Stimulated activated CD8-positive, alpha-beta memory T cell treated with anti-CD3 and anti-CD28 coated beads, Interleukin-12 subunit alpha, Interleukin-12 subunit beta, amount 100 ng/mL, for 1 hour (primary cell): ENCODE results near the gene SF3B2.

Source experiments
- DNase-seq: peaks from one replicate; pipeline ENCODE4 v3.0.0-alpha.2; 2020; ENCODE audit warnings: low read depth

Gene SF3B2

DNA sequence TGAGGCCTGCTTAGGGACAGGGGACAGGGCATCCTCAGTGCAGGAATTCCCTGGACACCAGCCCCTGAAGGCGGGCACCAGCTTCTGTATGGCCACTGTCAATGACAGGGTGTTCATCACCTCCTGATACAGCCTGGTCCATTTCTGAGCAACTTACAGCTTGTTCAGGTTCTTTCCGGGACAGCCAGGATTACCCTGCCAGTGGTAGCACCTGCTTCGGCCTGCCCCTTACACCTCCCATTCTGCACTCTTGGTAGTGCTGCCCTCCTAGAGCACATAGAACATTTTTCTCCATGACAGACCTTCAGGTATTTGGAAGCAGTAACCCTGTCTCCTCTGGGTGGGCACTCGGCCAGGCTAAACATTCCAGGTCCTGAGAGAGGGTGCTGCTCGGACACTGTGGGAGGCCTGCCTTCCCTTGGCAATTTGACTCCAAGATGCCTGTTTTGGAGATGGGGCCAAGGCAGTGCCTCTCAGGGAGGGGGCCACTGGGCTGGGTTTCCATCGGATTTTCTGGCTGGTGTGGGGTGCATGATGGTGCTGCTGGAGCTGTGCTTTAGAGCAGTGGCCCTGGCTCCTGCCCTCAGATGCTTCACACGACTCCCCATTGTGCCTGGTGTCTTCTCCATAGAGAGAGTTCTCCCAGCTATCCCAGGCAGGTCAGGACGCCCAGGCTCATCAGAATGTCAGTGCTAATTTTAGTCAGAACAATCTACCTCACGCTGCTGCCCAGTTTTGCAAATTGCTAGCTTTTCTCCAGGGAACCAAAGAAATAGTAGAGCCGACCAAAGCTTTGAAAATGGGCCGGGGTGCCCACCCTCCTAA, 4.4 kb upstream of the SF3B2 start:
- DNase-seq = no peak

- DNase-seq = no peak
These were observed 3.4 kb upstream of the SF3B2 start, which contains the start of gene GAL3ST3 for GRCh38 chr11:66048547-66049323. TSS of gene GAL3ST3 (minus strand) at chr11:66049161. CDS start at chr11:66045415, 3,746 bp downstream.

DNA sequence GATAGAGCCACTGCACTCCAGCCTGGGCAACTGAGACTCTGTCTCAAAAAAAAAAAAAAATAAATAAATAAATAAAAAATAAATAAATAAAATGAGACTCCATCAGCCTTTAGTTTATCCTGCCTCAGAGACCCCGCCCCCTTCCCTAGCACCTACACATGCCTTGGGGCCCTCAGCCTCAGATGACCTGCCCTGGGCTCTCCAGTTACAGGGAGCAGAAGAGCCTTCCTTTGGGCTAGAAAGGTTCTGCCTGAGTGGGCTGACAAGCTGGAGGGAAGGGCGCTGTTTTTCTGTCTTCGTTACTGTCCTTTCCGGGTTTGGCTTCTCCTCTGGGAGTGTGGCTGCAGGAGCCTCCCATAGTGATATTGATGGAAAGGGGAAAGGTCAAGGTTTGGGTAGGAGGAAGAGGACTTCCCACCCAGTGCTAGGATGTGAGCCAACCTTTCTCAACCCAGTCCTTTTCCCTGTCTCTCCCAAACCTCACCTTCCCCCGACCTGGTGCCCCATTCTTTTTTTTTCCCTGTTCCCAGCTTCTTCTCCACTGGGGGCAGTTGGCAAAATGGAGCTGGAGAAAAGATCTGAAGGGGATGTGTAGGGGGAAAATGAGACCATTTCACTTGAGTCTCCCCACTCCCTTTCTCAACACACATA, 1.5 kb upstream of the SF3B2 start:
- DNase-seq = no peak

- DNase-seq = no peak
These were observed 796 bp upstream of the SF3B2 start for GRCh38 chr11:66051371-66051765.

DNA sequence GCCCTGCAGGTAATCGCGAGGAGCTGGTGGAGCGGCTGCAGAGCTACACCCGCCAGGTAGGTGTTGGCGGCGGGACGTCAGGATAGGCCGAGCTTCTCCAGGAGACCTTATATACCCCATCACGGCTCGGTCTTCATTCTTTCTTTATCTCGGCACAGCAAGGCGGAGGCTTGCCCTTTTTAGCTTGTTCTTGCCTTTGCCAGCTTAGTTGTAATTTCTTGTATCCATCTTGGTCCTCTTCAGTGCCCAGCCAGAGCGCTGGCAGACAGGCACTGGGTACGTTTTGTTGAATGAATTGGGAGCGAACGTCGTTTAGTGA, 459 bp downstream of the SF3B2 start:
- DNase-seq = no peak

DNA sequence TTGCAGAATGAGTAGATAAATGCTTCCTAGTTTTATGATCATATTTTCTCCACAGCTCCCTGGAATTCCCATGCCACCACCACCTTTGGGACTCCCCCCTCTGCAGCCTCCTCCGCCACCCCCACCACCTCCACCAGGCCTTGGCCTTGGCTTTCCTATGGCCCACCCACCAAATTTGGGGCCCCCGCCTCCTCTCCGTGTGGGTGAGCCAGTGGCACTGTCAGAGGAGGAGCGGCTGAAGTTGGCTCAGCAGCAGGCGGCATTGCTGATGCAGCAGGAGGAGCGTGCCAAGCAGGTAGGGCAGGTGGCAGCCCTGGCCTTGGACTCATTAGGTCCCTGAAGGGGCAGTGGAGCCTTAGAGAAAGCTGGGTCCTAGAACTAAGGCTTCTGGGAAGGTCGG, 2.9 kb downstream of the SF3B2 start:
- no peak for DNase-seq

DNA sequence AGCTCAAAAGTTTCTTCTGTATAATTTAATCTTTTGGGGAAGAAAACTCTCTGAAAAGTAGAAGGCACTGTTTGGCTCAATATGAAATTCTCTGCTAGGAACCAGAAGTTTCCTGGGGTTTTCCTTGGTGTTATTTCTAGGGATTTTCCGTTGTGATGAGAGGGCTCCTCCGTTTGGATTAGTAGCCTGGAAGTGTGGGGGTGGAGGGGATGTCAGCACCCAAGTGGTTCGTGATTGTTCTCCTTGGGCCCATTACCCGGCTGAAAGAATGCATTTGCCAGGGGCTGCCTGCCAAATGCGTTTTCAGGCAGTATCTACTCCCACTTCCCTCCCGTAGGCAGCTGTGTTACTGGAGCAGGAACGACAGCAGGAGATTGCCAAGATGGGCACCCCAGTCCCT, 4.3 kb downstream of the SF3B2 start:
- no peak for DNase-seq

DNA sequence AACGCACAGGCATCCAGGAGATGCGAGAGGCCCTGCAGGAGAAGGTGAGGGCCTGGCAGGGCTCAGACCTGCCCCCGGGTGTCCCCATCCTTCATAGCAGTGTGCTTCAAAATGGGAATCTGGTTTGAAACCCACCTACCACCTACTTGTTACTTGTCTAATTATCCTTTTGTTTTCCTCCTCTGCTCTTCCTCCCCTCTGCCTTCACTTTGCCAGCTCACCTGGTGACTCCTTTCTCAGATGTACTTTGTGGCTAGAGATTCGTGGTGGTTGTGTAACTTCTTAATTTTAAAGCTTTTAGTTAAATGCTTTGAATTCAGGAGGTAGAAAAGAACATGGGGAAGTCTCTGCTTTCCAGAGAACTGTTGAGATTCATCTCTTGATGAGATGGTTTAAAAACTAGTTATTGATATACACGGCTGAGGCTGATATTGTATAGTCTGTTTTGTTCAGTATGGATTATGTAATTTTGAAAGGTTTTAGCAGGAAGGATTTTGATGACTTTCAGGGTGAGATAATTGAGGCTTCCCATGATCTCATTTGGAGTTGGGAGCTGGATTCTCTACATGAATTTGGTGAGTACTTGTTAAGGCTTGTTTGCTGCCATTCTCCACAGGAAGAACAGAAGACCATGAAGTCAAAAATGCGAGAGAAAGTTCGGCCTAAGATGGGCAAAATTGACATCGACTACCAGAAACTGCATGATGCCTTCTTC, 8.0 kb downstream of the SF3B2 start:
- DNase-seq = no peak

DNA sequence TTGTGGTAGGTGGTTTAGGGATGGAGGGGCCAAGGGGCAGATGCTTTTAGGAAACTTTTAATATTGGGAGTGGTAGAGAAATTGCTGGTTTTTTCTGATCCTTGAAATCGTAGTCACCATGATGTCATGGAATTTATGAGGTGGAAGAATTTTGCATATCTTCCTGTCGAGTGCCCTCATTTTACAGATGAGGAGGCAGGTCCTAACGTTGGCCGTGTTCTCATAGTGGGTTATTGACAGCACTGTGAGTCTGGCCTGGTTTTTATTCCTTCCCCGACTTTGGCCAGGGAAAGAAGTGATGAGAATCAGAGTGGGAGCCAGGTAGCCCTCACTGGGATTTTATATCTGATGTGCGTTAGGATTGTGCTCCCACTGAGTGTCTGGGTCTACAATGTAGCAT, 9.1 kb downstream of the SF3B2 start:
- DNase-seq = no peak

DNA sequence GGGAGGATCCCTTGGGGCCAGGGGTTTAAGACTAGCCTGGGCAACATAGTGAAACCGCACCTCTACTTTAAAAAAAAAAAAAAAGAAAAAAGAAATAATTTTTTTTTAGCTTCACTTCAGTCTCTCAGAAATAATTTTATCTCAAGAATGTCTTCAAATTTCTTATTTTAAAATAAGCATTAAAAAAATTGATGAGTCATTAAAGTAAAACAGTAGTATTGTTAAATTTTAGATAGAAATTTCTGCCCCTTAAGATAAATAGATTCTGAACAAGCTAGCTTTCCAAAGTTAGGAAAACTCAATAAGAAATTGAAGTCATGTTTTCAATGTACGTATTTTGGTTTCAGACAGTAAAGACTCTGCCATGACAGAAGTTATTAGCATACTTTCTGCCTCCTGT, 10.2 kb downstream of the SF3B2 start:
- no peak for DNase-seq

DNA sequence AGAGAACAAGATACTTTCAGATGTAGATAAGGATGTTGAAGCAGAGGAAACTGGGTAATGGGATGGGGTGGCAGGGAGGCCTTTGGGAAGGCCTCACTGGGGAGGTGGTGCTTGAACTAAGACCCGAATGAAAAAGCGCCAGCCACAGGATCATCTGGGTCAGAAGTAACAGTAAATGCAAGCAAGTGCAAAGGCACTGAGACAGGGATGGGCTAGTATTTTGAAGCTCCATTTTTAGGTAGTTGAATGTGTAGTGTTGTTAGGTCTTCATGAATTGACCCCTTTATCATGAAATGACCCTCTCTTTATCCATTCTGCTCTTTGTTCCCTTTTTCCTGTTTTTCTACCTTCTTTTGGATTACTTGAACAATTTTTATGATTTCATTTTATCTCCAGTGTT, 11.7 kb downstream of the SF3B2 start:
- DNase-seq = no peak

DNA sequence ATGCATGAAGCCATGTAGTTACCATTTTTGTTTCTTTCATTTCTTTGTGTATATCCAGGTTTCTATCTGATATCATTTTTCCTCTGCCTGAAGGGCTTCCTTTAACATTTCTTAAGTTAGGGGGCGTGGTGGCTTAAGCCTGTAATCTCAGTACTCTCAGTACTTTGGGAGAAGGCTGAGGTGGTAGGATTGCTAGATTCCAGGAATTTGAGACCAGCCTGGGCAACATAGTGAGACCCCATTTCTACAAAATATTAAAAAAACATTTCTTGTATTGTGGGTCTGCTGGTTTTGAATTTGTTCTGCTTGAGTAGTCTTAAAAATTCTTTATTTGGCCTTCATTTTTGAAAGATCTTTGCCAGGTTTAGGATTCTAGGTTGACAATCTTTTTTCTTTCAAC, 12.4 kb downstream of the SF3B2 start:
- no peak for DNase-seq

DNA sequence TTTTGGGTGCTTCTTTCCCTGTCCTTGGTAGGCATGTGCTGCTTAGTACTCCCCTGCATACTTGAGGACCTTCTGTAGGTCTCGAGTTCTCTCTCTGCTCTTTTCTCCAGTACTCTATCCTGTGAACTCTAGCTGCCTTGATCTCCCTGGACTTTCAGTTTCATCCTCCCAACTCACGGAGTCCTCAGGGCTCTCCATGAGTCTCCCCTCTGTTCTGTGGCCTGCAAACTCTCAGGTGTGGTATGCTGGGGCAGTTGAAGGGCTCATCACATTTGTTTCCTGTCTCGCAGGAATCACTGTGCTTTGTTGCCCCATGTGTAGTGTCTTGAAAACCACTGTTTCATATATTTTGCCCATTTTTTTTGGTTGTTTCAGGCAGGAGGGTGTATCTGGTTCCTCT, 14.6 kb downstream of the SF3B2 start:
- DNase-seq = no peak

DNA sequence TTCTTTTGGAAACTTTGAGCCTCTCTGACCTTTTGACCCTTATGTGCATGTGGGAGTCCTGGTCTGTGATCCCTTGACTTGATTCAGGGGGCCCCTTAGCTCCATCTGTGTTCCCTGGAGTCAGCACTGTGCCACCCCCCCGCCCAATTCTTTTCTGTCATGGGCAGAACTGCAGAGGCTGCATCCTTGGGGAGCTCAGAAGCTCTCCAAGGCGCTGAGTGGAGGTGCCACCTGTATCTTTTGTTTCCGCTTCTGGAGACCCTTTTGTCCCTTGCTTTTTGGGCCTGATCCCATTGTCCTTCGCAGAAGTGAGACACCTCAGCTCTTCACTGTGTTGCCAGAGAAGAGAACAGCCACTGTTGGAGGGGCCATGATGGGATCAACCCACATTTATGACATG, 15.5 kb downstream of the SF3B2 start:
- DNase-seq = no peak

DNA sequence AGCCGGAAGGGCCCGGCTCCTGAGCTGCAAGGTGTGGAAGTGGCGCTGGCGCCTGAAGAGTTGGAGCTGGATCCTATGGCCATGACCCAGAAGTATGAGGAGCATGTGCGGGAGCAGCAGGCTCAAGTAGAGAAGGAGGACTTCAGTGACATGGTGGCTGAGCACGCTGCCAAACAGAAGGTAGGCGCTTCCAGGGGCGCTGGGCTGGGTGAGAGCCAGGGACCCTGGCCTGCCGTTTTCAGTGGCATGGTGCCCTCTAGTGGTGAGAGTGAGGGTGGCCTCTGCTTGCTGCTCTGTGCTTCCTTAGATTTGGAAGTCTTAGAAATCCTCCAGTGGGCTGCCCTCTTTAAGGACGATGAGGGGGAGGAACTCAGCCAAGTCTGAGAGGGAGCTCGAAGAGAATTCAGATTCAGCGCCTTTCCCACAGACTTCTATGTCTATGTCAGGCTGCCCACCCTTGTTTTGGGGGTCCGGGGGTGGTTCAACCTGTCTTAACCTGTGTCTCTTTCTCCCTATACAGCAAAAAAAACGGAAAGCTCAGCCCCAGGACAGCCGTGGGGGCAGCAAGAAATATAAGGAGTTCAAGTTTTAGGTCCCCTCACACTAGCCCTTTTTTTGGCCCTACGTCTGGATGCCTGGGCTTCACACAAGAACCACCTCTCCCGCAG, 16.1 kb downstream of the SF3B2 start:
- DNase-seq = peak; percentile 64

- DNase-seq = no peak
These were observed 17.0 kb downstream of the SF3B2 start for GRCh38 chr11:66068923-66069714.

DNA sequence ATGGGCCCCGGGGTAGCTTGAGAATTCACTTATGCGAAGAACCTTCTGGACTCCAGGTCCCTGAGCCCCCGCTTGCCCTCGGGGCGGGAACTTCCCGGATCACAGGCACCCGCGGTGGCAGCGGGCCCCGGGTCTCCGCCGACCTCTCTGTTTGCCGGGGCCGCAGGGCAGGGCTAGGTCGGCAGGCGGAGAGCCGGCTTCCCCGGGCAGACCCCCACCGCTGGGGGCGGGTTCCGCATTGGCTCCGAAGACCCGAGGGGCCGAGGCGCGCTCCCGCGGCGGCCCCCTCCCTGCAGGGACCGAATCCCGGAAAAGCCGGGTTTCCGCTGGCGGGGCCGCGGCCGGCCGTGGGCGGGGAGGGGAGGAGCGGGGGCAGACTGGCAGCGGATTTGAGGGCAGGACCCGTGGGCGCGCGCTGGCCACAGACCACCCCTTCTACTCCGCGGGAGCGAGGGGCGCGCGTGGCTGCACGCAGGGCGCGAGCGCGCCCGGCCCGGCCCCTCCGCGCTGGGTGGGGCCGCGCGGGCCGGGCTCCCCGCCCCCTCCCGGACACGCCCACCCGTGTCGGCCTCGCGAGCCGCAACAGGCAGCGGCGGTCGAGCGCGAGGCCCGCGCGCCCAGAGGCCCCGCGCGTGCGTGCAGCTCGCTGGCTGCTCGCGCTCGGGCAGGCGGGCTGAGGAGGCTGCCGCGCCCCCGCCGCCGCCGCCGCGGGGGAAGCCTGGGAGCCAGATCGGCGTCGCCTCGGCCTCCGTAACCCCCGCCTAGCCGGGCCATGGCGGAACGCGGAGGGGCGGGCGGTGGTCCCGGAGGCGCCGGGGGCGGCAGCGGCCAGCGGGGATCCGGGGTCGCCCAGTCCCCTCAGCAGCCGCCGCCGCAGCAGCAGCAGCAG, 17.8 kb downstream of the SF3B2 start, which contains the start of gene PACS1:
PACS1 (plus strand) TSS at position 558 of the 889 bp plus-strand sequence; CDS start at position 773, 215 bp downstream.
- DNase-seq = peak; percentile 58

GRCh38 chr11:66070604-66071380, 18.6 kb downstream of the SF3B2 start:
- DNase-seq = no peak

DNA sequence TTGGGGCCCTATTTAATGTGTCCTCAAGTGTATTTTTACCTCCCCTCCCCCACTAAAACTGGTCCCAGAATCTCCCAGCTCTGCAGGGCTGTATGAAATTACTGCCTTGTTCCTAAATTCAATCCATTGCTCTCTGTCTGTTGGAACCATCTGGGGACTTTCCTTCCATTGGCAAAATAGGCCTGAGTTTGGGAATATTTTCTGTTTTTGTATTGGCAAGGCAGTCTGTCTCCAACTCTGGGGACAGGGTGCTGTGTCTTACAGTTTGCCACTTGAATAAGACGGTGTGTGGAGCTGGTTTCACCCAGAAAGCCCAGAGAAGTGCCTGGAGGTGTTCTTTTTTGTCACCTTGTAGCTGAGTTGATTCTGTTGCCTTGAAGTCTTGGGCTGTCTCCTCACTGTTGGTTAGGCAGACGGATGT, 19.2 kb downstream of the SF3B2 start:
- DNase-seq = no peak
